ENCODE data around the gene PRPF8.
A peak's percentile ranks its signal among the peaks of the same experiment; 100 is the strongest.

DNA sequence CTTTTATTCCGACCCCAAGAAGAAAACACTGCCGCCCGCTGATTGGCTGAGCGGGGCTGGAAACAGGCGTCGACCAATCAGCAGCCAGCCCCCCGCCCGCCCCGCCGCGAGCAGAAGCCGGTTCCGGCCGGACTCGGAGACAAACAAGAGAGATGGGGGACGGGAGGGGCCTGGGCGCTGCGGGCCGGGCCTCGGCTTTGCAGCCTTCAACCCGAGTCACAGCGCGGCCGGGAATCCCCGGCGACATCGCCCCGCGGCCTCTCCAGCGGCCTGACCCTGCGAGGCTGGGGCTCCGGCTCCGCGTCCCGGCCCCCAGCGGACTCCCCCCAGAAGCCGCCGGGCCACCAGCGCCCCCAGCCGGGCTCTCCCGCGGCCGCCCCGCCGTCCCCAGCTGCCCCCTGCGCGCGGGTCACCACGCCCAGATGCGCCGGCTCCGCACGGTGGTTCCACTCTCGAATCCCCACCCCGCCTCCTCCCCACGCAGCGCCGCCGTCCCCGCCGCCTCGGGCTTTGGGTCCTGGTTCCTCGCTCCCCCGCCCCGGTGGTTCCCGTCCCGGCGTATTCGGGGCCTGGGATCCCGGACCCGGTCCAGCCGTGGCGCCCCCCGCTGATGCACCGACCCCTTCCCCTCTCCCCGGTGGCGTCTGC, 55.7 kb downstream of the PRPF8 start:
- TF ChIP-seq, protein P1, sequence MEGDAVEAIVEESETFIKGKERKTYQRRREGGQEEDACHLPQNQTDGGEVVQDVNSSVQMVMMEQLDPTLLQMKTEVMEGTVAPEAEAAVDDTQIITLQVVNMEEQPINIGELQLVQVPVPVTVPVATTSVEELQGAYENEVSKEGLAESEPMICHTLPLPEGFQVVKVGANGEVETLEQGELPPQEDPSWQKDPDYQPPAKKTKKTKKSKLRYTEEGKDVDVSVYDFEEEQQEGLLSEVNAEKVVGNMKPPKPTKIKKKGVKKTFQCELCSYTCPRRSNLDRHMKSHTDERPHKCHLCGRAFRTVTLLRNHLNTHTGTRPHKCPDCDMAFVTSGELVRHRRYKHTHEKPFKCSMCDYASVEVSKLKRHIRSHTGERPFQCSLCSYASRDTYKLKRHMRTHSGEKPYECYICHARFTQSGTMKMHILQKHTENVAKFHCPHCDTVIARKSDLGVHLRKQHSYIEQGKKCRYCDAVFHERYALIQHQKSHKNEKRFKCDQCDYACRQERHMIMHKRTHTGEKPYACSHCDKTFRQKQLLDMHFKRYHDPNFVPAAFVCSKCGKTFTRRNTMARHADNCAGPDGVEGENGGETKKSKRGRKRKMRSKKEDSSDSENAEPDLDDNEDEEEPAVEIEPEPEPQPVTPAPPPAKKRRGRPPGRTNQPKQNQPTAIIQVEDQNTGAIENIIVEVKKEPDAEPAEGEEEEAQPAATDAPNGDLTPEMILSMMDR (IDR thresholded peaks at IDR 0.05; ENCODE audit: poor library complexity, severe bottlenecking) = peak; percentile 58
- no peak for TF ChIP-seq EZH2 (IDR thresholded peaks at IDR 0.05; ENCODE audit: borderline replicate concordance, insufficient read depth, low read length, poor library complexity, severe bottlenecking)
- TF ChIP-seq EP300 (conservative IDR thresholded peaks at IDR 0.05; ENCODE audit: poor library complexity, severe bottlenecking) = peak; percentile 73
- peak; percentile 66 for TF ChIP-seq REST (IDR thresholded peaks at IDR 0.05; ENCODE audit: borderline replicate concordance)

Data from neural cell (in vitro differentiated cells).